ENCODE data around the gene NSD2. TPM values are rescaled to one million over a fixed set of nuclear protein-coding genes. Genes with fewer than 3 reads are reported as not detected.
"Not testable (repeated sequence)": the region's sequence is repeated elsewhere in the genome, so short reads cannot be mapped to it uniquely, and the experiment has no call there.

NSD2 gene
- total RNA-seq, 2 experiments from 2014 or later, result 197 to 199 TPM

GRCh38 chr4:2008671-2008920, 137.4 kb downstream of the NSD2 start:
- peak overlapping the region; percentile 83 for H3K27ac Mint-ChIP-seq
- peaks cover 10% of the 10 kb centered on the region for H3K36me3 Mint-ChIP-seq
- POLR2A ChIA-PET, result interaction anchor here (1.0 kb wide), 1 partner anchor 33 kb away, joined by 4 read pairs; a partner anchor contains a TSS

GRCh38 chr4:2008921-2009650, 137.9 kb downstream of the NSD2 start, which contains the start of gene NELFA:
NELFA (minus strand) TSS chr4:2008974; CDS start chr4:2008959, 15 bp downstream.
- Mint-ChIP-seq H3K9me3 (no peaks in the 10 kb centered on the region), H3K4me1 (ENCODE audit: low read depth) (peaks cover 29% of the 10 kb centered on the region), H3K27me3 (no peaks in the 10 kb centered on the region), H3K4me3 (peak within 1 kb of the TSS; percentile 88), H3K27ac (peak within 1 kb of the TSS; percentile 87), H3K36me3 (peaks cover 10% of the 10 kb centered on the region)
- intact Hi-C loops (cut with micrococcal nuclease), result loop anchor here (1.0 to 10.0 kb wide), 3 partner anchors 137 to 406 kb away; partner anchors contain the start of genes CFAP99, HAUS3, NSD2 and POLN
- CTCF ChIA-PET, result interaction anchor here (0.6 to 1.6 kb wide), 5 partner anchors 9 to 316 kb away, joined by 3 read pairs; no protein-coding TSS in a partner anchor
- DNase-seq, result peak; percentile 96
- POLR2A ChIA-PET, result interaction anchor here (0.6 to 1.0 kb wide), 2 partner anchors 16 to 32 kb away, joined by 3 to 4 read pairs; a partner anchor contains a TSS

More at GRCh38 chr4:2008671-2008920, 137.4 kb downstream of the NSD2 start:
- peak overlapping the region; percentile 88 for H3K4me3 Mint-ChIP-seq
- intact Hi-C loops (cut with micrococcal nuclease), result loop anchor here (5.0 to 10.0 kb wide), 2 partner anchors 136 to 406 kb away; partner anchors contain the start of genes CFAP99, NSD2 and ZFYVE28
- H3K9me3 Mint-ChIP-seq, result no peaks in the 10 kb centered on the region
- peaks cover 29% of the 10 kb centered on the region for H3K4me1 Mint-ChIP-seq (ENCODE audit: low read depth)
- CTCF ChIA-PET, result interaction anchor here (0.6 to 1.6 kb wide), 3 partner anchors 9 to 172 kb away, joined by 3 read pairs; no protein-coding TSS in a partner anchor
- DNase-seq, result no peak
- no peaks in the 10 kb centered on the region for H3K27me3 Mint-ChIP-seq

GRCh38 chr4:2009651-2010233, 138.5 kb downstream of the NSD2 start:
- peak; percentile 68 for DNase-seq

GRCh38 chr4:2011583-2011982, 140.4 kb downstream of the NSD2 start:
- ChIA-PET POLR2A (no interaction called here), CTCF (no interaction called here)
- Mint-ChIP-seq H3K27me3 (no peaks in the 10 kb centered on the region), H3K9me3 (no peaks in the 10 kb centered on the region), H3K27ac (no peak overlapping the region), H3K4me3 (no peak overlapping the region), H3K4me1 (ENCODE audit: low read depth) (peaks cover 20% of the 10 kb centered on the region), H3K36me3 (peaks cover 9% of the 10 kb centered on the region)
- DNase-seq, result no peak
- intact Hi-C loops (cut with micrococcal nuclease), result no loop called here

More at GRCh38 chr4:2009651-2010233, 138.5 kb downstream of the NSD2 start:
- peaks cover 9% of the 10 kb centered on the region for H3K36me3 Mint-ChIP-seq
- H3K9me3 Mint-ChIP-seq, result no peaks in the 10 kb centered on the region
- CTCF ChIA-PET, result interaction anchor here (1.0 to 1.6 kb wide), 4 partner anchors 8 to 316 kb away, joined by 3 read pairs; no protein-coding TSS in a partner anchor
- intact Hi-C loops (cut with micrococcal nuclease), result loop anchor here (1.0 to 10.0 kb wide), 3 partner anchors 137 to 405 kb away; partner anchors contain the start of genes CFAP99, HAUS3, NSD2 and POLN
- POLR2A ChIA-PET, result interaction anchor here (0.6 kb wide), 1 partner anchor 16 kb away, joined by 3 read pairs; no protein-coding TSS in a partner anchor
- peaks cover 29% of the 10 kb centered on the region for H3K4me1 Mint-ChIP-seq (ENCODE audit: low read depth)
- no peaks in the 10 kb centered on the region for H3K27me3 Mint-ChIP-seq
- peak overlapping the region; percentile 87 for H3K27ac Mint-ChIP-seq
- H3K4me3 Mint-ChIP-seq, result peak overlapping the region; percentile 88

GRCh38 chr4:2015008-2015407, 143.8 kb downstream of the NSD2 start:
- Mint-ChIP-seq H3K27ac (no peak overlapping the region), H3K27me3 (peaks cover 4% of the 10 kb centered on the region), H3K36me3 (no peaks in the 10 kb centered on the region), H3K4me3 (no peak overlapping the region), H3K4me1 (ENCODE audit: low read depth) (peaks cover 6% of the 10 kb centered on the region), H3K9me3 (no peaks in the 10 kb centered on the region)
- DNase-seq, result no peak
- POLR2A ChIA-PET, result no interaction called here
- CTCF ChIA-PET, result no interaction called here
- intact Hi-C loops (cut with micrococcal nuclease), result no loop called here

- H3K4me3 Mint-ChIP-seq; POLR2A ChIA-PET; H3K27ac Mint-ChIP-seq; H3K4me1 Mint-ChIP-seq (ENCODE audit: low read depth); intact Hi-C loops (cut with micrococcal nuclease); H3K36me3 Mint-ChIP-seq; H3K9me3 Mint-ChIP-seq; DNase-seq; CTCF ChIA-PET: not testable (repeated sequence)
- H3K27me3 Mint-ChIP-seq, result peaks cover 31% of the 10 kb centered on the region
Observed at GRCh38 chr4:2021358-2022018, 150.3 kb downstream of the NSD2 start.

- ChIA-PET POLR2A (no interaction called here), CTCF (no interaction called here)
- no peak overlapping the region for H3K4me3 Mint-ChIP-seq
- H3K27ac Mint-ChIP-seq, result no peak overlapping the region
- H3K4me1 Mint-ChIP-seq (ENCODE audit: low read depth), result no peaks in the 10 kb centered on the region
- H3K9me3 Mint-ChIP-seq, result peaks cover 7% of the 10 kb centered on the region
- DNase-seq, result no peak
- peaks cover 28% of the 10 kb centered on the region for H3K27me3 Mint-ChIP-seq
- no peaks in the 10 kb centered on the region for H3K36me3 Mint-ChIP-seq
- intact Hi-C loops (cut with micrococcal nuclease), result no loop called here
Observed at GRCh38 chr4:2024683-2025082, 153.5 kb downstream of the NSD2 start.

GRCh38 chr4:2025817-2026216, 154.6 kb downstream of the NSD2 start:
- CTCF ChIA-PET, result no interaction called here

GRCh38 chr4:2027120-2027519, 155.9 kb downstream of the NSD2 start:
- H3K27me3 Mint-ChIP-seq, result peaks cover 26% of the 10 kb centered on the region
- intact Hi-C loops (cut with micrococcal nuclease); DNase-seq; H3K4me1 Mint-ChIP-seq (ENCODE audit: low read depth); H3K27ac Mint-ChIP-seq; H3K4me3 Mint-ChIP-seq; H3K36me3 Mint-ChIP-seq; POLR2A ChIA-PET; H3K9me3 Mint-ChIP-seq; CTCF ChIA-PET: not testable (repeated sequence)

More at GRCh38 chr4:2025817-2026216, 154.6 kb downstream of the NSD2 start:
- Mint-ChIP-seq H3K9me3 (peaks cover 7% of the 10 kb centered on the region), H3K4me3 (no peak overlapping the region), H3K27ac (no peak overlapping the region), H3K36me3 (no peaks in the 10 kb centered on the region), H3K27me3 (peaks cover 31% of the 10 kb centered on the region), H3K4me1 (ENCODE audit: low read depth) (no peaks in the 10 kb centered on the region)
- no peak for DNase-seq
- POLR2A ChIA-PET, result no interaction called here
- intact Hi-C loops (cut with micrococcal nuclease), result no loop called here

GRCh38 chr4:2031161-2031560, 160.0 kb downstream of the NSD2 start:
- H3K27ac Mint-ChIP-seq; H3K4me3 Mint-ChIP-seq; CTCF ChIA-PET; POLR2A ChIA-PET; intact Hi-C loops (cut with micrococcal nuclease); DNase-seq; H3K9me3 Mint-ChIP-seq; H3K36me3 Mint-ChIP-seq; H3K4me1 Mint-ChIP-seq (ENCODE audit: low read depth): not testable (repeated sequence)
- H3K27me3 Mint-ChIP-seq, result peaks cover 21% of the 10 kb centered on the region
